Measurements from ENCODE around the gene KCNAB1.
"Not testable (repeated sequence)": the region's sequence is repeated elsewhere in the genome, so short reads cannot be mapped to it uniquely, and the experiment has no call there.

Gene KCNAB1

DNA sequence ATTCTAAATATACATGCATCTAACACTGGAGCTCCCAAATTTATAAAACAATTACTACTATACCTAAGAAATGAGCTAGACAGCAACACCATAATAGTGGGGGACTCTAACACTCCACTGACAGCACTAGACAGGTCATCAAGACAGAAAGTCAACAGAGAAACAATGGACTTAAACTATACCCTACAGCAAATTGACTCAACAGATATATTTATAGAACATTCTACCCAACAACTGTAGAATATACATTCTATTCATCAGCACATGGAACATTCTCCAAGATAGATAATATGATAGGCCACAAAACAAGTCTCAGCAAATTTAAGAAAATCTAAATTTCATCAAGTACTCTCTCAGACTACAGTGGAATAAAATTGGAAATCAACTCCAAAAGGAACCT lies 102.0 kb downstream of the KCNAB1 start:
- not testable (repeated sequence) for DNase-seq (ENCODE audit: low read depth)

DNA sequence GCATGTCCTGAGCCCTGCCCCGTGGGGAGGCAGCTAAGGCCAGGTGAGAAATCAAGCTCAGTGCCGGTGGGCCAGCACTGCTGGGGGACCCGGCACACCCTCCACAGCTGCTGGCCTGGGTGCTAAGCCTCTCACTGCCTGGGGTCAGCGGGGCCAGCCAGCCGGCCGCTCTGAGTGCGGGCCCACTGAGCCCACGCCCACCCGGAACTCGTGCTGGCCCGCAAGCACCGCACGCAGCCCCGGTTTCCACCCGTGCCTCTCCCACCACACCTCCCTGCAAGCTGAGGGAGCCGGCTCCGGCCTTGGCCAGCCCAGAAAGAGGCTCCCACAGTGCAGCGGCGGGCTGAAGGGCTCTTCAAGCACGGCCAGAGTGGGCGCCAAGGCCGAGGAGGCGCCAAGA lies 103.7 kb downstream of the KCNAB1 start:
- DNase-seq (ENCODE audit: low read depth) = not testable (repeated sequence)

DNA sequence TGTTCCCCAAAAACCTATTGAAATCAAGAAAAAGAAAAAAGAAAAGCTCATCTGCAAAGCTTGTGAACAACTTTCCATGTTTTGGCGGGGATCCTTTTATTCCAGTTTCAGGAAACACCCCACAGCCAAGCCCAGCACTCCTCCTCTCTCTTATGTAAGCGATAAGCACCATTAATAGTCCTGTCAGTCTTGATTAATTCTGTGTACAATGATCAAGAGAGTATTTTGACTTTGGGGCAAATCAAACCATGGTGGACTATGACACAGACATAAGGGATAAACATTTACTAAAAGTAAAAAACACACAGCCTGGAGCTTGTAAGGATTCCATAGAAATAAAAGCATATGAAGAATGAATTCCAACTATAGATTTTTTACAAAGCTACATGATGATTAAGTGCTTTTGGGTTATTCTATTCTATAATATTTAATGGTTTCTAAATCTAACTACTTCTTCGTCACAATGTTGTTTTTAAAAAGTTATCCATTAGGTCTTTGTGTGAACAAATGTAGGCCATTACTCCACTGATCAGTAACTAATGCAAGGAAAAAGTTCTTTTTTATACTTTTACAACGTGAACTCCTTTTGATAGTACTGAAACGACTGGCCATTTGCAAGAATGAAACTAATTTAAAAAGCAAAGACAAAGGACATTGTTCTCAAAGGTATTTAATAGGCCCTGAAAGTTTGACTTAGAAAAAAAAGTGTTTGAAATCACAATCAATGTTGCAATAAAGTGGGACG lies 106.5 kb downstream of the KCNAB1 start:
- no peak for DNase-seq (ENCODE audit: low read depth)

DNA sequence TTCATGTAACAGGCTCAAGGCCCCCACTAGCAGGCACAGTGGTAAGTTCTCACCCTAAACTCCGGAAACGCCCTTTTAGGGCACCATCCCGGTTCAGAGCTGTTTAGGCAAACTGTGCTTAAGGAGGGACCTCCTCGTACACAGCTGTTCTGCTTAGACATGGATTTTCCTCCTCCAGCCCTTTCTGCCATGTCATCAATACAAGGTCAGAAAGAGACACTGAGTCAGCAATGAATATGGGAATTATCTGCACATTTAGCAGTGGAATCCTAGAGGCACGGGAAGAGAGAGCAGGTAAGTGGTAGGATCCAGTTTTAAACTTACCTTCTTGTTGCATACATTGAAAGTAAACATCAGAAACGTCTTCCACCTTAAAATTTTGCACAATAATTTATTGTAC lies 107.3 kb downstream of the KCNAB1 start:
- DNase-seq (ENCODE audit: low read depth) = no peak

DNA sequence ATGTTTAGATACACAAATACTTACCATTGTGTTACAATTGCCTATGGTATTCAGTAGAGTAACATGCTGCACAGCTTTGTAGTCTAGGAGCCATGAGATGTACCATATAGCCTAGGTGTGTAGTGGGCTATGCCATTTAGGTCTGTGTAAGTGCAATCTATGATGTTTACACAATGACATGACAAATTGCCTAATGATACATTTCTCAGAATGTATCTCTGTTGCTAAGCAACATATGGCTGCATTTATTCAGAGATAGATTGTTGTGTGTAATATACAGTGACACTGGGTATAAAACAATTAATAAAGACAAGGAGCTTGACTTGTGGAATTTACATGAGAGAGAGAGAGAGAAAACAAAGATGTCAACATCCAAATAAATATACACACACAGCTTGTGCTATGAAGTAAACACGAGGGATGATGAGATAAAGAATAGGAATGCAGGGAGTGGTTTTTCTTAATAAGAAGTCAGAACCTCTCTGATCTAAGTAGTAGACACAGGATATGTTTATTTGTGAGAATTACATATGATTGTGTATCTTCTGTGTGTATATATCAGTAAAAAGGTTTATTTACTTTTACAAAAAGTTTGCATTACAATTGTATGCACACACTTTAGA lies 110.0 kb downstream of the KCNAB1 start:
- DNase-seq (ENCODE audit: low read depth) = no peak

DNA sequence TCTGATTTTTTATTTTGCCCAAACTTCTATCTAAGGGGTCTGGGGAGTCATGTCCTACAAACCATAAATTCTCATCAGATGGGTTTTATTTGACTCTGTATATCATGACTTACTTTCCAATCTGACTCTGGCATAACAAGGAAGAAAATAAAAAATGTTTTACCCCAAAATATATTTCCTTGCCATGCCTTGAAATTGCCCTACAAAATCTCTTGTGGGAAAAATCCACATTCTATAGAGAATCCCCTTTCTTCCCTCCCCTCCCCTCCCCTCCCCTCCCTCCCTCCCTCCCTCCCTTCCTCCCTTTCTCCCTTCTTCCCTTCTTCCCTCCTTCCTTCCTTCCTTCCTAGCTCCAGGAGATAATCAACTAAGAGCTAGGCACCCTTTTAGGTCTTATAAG lies 110.8 kb downstream of the KCNAB1 start:
- not testable (repeated sequence) for DNase-seq (ENCODE audit: low read depth)

DNA sequence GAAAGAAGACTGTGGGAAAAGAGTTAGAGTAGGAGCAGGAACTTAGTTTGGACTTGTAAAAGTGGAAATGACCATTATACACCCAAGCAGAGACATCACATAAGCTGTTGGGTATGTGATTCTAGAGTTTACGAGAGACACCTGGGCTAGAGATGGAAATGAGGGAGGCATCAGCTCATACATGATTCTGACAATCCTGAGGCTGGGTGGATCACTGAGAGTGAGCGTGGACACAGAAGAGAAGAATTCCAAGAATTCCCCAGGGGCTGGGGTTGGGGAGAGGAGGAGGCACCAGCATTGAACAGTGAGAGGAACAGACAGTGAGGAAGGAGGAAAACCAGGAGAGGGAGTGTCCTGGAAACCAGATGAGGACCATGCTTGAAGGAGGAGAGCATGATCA lies 113.5 kb downstream of the KCNAB1 start:
- DNase-seq (ENCODE audit: low read depth) = no peak

DNA sequence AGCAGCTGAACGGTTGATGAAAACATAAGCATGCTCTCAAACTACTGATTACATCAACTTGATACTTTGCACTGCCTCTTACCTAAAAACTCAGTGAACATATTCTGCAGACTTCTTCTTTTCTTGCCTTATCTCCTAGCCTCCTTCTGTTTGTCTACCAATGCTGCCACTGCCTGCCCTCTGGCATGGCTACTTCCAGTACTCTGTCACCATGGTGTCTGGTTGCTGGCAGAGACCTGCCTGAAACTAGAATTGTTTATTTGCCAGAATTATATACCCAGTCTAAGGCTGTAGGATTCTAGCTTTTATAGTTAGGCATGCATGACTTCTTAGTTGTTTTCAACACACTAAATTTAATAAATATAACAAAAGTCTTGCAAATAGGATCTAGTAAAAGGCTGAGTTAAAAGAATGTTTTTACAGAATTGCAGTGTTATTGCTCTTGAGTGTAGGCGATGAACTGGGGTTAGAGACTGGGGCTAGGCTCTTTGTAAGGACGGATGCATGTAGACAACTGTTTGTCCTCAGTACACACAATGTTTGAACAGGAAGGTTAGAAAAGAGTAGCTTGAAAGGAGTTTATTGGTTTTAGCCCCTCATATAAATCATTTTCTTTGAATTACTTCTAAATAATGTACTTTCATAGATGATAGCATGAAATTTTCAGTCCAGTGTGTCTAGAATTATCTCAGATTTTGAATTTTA lies 116.3 kb downstream of the KCNAB1 start:
- no peak for DNase-seq (ENCODE audit: low read depth)

DNA sequence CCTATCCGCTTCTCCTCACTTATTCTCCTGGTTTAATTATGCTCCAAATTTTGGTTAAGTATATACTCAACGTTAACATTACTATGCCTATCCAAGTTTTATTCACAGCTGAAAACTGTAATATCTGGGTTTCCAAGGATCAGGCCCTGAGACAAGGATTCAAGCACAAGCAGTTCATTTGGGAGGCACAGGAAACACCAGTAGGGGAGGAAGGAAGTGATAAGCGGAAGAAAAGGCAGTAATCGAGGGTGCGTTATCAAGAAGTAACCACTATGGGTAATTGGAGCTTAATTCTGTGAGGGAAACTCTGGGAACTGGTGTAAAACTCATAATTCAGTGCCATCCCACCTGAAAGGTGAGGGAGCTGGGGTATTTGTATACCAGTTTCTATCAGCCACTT lies 120.3 kb downstream of the KCNAB1 start:
- DNase-seq (ENCODE audit: low read depth) = no peak

DNA sequence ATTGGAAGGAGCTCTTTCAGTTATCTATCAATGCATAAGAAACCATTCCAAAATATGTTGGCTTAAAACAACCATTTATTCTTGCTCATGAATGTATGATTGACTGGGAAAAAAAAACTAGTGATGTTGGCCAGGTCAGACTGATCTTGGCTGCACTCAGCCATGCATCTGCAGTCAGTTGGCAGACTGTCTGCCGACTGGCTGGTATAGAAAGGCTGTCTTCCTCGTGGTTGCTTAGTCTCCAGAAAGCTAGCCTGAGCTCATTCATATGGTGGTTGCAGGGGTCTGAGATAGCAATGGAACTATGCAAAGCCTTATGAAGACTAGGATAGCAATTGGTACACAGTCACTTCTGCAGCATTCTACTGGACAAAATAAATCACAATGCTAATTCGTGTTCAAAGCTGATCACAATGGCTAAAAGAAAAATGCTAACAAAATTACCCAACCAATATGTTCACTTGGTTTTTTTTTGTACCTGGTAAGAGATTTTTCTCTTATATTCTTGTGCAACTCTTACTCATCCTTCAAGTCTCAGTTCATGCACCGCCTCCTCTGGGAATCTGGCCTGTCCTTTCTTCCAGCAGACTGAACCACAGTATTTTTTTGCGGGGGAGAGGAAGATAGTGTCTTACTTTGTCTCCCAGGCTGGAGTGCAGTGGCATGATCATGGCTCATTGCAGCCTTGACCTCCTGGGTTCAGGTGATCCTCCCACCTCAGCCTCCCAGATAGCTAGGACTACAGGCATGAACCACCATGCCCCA lies 126.8 kb downstream of the KCNAB1 start:
- DNase-seq (ENCODE audit: low read depth) = no peak

DNA sequence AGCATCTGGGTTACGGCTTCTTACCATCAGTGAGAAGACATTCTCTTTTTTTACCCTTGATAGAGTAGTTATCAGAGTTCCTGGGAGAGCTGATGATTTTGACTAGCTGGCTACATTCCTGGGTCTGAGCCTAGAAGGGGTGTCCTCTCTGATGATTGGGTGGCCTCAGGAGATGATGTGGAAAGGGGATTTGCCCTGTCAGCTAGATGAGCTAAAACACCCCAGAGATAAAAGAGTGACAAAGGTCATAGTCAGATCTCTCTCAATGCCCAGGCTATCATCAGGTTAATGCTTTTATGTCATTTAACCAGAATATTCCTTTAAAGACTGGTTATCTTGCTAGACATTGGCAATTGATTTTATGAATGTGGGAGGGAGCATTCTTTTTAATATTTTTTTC lies 130.2 kb downstream of the KCNAB1 start:
- no peak for DNase-seq (ENCODE audit: low read depth)

DNA sequence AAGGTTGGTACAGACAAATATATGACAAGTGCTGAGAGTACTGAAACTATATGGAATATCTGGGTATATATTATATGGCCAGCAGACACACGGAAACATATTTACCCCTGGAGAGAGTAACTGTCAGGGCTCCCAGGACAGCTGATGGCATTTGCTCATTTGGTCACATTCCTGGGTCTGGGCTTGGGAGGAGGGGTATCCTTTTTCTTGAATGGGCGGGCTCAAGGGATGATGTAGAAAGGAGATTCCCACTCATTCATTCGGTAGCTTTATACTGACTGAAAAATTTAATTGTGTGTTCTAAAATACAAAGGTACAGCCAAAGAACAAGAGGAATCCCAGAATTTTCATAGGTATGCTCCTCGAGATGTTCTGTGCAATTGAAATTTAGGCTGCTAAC lies 131.0 kb downstream of the KCNAB1 start:
- DNase-seq (ENCODE audit: low read depth) = no peak

DNA sequence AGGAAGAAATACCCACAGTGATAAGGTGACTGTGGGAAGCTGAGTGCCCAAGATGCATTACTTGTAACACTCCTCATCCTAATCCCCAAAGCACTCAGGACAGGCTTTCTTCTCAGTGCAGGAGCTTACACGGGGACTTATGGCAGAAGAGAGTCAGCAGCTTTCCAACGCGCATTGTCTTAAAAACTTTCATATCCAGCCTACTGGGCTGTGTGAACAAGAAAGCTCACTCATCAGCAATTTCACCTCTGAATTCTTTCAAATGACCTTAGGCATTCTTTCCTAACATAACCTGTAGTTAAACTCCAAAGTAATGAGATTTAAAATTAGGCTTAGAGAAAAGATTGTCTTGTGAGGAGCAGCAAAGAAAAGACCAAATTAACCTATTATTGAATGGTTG lies 132.3 kb downstream of the KCNAB1 start:
- DNase-seq (ENCODE audit: low read depth) = no peak

DNA sequence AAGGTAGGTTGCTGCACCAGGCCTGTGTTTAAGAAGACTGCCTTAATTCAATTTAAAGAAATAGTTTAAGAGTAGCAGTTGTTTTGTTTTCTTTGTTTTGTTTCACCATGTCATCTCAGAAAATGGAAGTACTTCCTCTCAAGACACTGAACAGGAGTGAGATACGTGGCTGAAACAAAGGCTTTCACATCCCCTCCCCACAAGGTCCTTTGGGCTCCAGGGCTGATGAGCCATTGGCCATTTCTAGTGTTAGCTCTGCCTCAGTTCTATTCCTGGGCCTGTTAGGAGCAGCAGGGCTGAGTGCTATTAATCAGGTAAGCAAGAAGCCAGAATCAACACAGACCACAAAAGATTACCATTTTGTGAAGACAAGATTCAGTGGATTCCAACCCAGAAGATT lies 132.8 kb downstream of the KCNAB1 start:
- DNase-seq (ENCODE audit: low read depth) = no peak

DNA sequence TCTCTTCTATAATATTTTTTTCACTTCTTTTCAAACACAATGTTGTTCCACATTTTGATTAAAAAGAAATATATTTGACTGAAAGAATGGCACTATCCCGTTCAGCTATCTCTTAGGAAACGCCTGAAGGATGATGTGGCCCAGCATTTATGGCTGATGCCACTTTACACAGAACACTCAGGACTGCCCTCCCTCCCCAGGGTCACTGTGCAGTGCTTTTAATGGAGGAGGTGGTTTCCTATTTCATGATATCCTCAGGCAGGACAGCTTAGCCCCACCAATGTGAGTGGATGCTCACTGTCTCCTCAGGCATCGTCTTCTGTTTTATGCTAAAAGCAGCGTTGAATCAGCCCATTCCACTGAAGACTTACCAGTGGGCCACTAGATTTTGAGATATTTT lies 135.9 kb downstream of the KCNAB1 start:
- DNase-seq (ENCODE audit: low read depth) = no peak

DNA sequence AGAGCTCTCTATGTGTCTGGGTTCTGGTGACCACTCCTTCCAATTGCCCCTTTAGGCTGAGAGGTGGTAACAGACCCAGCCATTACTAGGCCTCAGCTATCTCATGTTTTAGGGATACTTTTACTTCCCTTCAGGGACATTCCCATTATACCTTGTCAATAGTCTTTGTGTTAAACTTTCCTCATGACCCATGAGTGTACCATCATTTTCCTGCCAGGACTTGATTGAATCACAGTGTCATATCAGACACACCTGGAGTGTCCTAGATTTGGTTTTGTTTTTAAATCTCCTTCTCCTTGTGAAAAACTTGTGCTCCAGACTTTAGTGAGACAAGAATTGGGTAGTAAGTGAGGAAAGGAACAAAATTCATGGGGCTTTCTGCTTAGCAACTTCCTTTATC lies 136.6 kb downstream of the KCNAB1 start:
- DNase-seq (ENCODE audit: low read depth) = no peak

DNA sequence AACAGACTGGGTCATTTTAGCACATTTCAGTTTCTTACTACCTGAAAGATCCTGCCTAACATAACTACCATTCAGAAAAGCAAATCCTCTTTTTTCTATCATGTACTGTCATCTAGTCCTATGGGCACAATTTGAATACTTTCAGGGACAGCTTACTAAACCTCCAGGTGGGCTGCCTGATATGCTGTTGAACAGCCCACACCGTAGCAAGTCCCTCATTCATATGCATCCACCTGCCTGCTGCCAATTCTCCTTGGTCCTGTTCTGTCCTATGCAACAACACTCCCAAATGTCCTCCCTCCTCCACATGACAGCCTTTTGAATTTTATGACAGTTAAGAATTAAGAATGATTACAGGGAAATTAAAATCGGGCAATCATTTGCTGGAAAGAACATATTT lies 137.9 kb downstream of the KCNAB1 start:
- no peak for DNase-seq (ENCODE audit: low read depth)

DNA sequence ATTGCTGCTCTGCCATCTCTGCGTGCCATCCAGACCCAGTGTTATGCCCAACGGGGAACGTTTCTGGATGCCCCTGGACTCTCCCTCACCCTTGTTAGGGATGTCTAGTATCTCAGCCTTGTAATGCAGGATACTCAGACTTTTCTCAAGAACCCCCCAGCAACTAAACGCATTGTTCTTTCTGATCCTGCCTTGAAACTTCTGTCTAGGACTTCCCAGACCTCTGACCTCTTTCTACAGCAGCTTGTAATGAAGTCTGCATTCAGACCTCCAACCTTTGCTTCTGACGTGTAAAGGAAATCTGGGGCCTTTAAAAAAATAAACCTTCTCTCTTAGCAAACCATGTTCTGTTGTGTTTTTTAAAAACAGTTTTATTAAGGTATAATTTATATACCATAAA lies 139.5 kb downstream of the KCNAB1 start:
- no peak for DNase-seq (ENCODE audit: low read depth)

DNA sequence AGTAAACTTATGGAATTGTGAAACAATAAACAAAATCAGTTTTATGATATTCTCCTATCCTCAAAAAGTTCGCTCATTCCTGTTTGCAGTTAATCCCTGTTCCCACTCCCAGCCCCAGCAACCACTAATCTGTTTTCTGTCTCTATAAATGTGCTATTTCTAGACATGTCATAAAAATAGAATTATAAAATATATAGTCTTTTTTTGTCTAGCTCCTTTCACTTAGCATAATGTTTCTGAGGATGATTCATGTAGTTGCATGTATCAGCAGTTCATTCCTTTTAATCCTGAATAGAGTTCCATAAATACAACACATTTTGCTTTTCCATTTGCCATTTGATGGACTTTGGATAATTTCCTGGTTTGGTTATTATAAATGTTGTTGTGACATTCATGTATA lies 140.0 kb downstream of the KCNAB1 start:
- DNase-seq (ENCODE audit: low read depth) = no peak

DNA sequence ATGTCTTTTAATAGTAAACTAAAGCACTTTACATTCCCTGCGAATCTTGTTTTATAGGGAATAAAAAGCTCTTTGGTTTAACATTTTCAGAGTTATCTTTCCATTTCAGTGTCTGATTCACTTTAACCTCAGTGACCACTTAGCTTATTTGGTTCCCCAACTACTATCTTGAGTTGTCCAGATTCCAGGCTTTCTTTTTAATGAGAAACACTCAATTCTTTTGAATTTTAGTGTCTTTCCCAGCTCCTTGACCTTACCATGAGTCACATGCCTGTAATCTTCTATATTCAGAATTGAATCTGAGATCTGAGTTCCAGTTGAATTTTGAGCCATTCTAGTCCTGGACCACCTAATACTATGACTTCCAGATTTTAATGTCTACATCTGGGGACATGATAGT lies 144.4 kb downstream of the KCNAB1 start:
- no peak for DNase-seq (ENCODE audit: low read depth)

DNA sequence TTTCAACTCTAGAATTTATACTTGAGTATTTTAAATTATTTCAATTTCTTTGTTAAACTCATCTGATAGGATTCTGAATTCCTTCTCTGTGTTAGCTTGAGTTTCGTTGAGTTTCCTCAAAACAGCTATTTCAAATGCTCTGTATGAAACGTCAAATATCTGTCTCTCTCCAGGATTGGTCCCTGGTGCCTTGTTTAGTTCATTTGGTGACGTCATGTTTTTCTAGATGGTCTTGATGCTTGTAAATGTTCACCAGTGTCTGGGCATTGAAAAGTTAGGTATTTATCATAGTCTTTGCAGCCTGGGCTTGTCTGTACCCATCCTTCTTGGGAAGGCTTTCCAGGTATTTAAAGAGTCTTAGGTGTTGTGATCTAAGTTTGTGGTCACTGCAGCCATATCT lies 151.1 kb downstream of the KCNAB1 start:
- no peak for DNase-seq (ENCODE audit: low read depth)

DNA sequence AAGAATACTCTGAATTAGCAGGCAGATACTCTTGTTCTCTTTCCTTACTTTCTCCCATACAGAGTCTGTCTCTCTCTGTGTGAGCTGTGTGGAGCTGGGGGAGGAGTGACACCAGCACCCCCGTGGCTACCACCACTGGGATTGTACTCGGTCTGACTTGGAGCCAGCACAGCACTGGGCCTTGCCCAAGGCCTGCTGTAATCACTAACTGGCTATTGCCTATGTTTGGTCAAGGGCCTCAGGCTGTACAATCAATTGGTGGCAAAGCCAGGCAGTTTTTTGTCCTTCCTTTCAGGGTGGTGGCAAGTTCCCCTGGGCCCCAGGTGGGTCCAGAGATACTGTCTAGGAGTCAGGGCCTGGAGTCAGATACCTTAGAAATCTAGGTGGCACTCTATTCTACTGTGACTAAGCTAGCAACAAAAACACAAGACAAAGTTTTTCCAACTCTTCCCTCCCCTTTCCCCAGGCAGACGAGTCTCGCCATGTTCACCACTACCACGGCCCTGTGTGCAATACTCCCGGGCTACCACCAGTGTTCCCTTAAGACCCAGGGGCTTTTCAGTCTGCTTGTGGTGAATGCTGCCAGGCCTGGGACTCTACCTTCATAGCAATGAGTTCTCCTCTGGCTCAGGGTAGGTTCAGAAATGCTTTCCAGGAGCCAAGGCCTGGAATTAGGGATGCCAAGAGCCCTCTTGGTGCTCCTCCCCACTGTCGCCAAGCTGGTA lies 151.8 kb downstream of the KCNAB1 start:
- no peak for DNase-seq (ENCODE audit: low read depth)
